Cerebellar nuclear complex (tissue), 1 donor: ENCODE measurements around the gene TSHZ3.

Source experiments
- DNase-seq, 2 experiments: peaks; one replicate each; lab custom pipeline; 2025; lab: John Stamatoyannopoulos, UW

Gene TSHZ3

DNA sequence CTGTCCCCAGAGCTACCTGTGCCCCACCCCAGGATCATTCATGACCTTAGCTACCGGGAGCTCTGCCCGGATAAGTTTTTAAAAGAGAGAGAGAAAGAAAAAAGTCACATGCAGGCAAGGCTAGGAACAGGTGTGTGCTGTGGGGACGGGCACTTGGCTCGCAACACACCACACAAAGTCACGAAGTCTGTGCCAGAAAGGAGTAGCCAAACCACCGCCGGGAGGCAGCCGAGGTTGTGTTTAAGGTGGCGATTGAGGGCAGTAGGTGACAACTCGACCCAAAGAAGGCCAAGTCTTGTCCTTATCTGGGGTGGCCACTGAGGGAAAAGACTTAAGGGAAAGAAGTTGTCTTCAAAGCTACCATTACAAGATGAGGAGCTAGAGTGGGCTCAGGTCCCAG is 4.6 kb upstream of the TSHZ3 start:
- no peak for DNase-seq

DNA sequence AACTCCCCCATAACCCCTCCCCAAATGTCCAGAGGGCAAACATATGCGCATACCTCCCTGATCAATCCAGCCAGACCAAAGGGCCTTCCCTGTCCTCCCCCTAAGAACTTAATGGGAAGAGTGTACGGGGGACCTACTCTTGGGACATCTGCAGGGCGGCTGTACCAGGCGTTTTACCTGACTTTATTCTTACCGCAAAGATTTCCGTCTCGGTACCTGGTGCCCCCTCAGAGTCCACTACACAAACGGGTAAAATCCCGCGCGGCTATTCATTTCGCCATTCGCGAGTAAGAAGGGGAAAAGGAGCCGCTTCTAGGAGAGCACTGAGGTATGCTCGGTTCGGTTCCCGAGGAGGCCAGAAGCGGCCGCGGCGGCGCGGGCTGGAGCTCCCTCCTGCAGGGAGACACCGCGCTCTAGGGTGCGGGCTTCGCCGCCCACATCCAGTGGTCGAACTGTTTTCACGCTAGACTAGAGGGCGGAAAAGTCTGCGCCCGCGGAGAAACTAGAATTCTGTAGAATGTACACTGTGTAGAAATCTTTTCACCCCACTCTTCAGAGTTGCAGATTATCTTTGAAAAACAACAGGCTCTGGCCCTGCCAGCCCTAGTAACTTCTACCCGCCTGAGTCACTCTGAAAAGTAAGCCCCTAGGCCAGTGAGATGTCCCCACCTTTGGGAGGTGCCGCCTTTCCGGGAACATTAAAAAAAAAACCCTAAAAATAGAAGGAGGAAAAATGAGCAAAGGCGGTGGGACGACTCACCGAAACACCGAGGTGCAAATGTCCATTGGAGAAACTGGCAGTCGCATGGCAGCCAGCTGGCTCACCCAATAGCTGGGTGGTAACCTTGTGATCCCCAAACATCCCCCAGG is 3.8 kb upstream of the TSHZ3 start:
- DNase-seq, result no peak

DNA sequence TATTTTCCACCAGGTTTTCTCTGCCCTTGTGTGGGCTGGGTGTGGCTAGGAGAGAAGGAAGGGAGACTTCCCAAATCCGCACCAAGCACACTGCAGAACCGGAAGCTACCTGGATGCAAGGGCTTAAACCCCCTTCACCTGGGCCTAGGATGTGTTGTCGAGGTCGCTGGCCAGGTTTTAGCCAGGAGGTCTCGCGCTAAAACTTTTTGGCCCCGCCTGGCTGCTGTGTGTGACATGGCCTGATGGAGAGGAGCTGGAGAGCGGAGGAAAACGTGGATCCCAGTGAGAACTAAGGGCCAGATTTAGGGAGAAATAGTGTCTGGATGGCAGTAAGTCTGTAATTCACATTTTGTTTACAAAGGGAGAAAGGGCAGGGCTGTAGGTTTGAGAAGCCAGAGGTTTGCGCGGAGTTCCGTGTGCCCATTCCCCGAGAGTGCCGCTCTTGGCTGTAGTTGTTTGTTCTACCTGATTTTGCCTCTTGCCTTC is 3.1 kb upstream of the TSHZ3 start:
- no peak for DNase-seq

DNA sequence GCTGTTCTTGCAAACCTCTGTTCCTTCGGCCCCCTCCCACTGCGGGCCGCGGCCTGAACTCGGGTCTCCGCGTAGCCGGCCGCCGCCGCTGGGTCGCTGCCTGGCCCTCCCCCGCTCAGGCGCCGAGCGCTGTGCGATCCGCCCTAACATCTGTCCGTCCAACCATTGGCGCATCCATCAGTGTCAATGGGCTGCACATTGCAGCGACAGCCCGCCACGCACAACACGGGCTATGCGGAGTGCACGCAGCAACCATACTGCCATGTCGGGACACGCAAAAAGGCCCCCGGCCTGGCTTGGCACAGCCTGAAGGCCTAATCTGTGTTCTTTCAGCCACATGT is 2.6 kb upstream of the TSHZ3 start:
- DNase-seq, result no peak

DNA sequence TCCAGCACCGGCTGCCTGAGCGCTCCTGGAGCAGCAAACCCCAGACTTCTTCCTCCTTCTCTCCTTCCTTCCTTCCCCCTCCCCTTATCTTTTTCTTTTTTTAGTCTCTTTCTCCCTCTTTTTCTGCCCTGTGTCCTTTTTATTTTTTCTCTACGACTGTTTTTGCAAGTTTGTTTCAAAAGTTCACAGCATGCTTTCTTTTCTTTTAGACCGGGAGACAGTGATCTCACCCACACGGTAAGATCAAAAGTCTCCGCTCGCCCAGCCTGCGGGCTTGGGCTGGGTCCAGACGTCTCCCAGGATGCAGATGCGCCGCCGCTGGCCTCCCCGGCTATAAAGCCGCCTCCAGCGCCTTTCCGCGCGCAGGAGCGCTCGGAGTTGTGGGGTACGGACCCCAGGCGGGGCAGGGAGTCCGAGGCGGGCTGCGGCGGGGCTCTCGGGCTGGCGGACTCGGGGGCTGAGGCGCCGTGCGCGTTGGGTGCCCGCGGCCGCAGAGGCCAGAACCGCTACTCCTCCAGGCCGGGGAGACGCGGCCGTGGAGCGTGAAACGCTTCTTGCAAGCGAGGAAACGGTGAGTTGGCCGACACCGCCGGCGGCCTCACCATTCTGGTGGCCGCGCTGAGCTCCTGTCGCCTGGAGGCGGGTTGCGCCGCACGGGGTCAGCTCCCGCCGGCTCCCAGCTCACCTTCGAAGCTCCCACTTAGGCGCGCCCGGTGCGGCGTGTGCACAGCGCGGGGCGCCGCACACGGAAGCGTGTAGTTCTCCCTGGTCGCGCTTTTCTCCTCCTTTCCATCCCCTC is 2.0 kb upstream of the TSHZ3 start:
- DNase-seq, result no peak

DNA sequence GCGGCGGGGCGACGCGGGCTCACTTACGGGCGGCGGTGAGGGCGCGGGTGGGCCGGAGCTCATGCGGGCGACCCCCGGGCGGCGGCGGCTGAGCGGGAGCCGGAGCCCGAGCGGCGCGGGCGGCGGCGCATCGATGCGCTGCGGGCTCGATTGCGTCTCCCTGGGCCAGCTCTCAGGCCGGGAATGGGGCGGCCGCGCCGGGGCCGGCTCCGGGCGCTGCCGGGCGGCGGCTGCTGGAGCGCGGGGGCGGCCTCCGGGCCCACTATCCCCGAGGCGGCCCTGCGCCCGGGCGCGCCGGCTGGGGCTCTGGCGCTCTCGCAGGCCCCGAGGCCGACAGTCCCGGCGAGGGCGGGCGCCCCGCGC is 1.4 kb upstream of the TSHZ3 start:
- no peak for DNase-seq

DNA sequence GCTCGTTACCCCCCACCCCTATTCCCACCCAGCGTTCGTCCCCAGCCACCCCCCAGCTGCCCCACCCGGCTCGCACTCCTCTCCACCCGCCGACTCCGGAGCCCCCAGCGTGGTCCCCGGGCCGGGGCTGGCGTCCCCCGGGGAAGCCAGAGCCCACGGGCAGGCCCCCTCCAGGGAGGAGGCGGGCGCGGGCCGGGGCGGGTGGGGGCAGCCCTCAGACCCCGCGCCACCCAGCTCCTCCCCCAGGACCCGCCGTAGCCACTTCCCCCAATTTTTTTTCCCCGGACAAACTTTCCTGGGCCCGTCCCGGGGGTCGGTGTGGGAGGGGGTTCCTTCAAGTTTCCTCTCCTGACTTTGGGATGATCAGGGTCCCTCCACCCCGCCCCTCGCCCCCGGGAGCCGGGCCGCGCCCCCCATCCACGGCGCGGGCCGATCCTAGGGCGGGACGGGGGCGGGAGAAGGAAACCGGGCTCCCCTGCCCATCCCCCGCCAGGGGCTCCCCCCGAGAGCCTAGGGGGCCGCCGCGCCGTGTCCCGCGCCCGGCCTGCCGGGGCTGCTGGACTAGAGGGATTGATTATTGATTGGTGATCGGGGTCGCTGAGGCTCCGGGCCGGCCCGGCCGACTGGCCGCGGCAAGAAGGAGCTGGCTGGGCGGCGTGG is 927 bp upstream of the TSHZ3 start:
- DNase-seq, result no peak

DNA sequence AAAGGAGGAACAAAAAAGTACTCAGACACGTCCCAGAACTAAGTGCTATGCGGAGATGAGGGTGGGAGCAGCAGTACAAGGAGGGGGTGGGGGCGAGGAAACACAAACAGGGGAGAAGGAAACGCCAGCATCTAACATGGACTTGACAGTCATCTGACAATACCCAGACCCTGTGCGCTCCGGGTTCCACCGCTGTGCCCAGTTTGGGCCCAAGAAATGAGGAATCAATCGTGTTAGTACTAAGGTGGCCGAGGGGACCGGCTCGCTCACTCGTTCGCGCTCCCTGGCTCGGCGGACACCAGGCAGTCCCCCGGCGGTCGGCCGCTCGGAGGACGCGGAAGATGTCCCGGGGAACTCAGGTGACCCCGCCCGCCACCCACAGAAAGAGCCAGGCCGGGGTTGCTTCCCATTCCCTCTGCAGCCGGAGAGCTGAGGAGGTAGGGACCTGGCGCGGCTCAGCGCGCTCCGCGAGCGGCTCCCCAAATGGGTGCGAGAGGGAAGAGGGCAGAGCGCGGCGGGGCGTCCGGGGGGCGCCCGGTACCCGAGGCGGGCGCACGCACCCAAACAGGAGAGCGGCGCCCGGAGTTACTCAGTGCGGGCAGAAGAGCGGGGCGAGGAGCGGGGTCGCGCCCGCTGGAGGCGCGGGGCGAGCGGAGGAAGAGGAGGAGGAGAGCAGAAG is 616 bp downstream of the TSHZ3 start:
- DNase-seq, result no peak

DNA sequence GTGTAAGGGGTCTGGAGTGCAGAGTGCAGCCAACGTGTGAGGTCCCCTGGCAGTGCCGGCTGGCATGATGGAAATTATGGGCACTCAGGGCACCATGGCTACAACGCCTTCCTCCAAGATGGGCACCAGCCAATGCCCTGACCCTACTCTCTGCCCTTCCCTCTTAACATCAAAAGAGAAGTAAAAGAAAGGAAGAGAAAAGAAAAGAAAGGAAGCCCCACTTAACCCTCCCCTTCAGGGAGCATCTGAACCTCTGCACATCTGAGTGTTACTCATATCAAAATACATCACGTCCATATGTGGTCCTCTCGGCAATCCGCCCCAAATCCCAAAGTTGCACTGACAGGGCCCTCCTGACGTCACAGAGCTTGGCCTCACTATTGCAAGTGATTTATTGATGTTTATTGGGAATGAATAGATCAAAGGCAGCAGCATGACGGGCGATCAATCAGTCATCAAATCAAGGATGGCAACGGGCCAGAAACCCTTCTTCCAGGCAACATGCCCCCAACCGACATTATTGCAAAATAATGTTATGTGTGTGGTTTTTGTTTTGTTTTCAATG is 1.3 kb downstream of the TSHZ3 start:
- no peak for DNase-seq

DNA sequence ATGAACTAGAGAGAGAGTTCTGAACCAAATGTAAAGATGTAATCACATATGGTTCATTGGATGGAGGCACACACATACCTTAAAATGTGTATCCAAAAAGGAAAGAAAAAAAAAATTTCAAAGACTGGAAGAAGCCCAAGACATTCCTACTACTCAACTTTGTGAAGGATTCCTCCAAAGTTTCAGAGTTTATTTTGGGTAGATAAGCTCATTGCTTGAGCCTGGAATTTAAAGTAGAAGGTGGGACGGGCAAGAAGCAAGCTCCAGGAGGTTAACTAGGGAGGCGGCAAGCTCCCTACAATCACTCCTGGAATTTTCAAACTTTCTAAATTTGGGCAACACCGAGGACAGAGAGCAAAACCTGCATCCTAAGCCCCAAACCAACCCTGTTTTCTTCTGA is 1.9 kb downstream of the TSHZ3 start:
- no peak for DNase-seq

DNA sequence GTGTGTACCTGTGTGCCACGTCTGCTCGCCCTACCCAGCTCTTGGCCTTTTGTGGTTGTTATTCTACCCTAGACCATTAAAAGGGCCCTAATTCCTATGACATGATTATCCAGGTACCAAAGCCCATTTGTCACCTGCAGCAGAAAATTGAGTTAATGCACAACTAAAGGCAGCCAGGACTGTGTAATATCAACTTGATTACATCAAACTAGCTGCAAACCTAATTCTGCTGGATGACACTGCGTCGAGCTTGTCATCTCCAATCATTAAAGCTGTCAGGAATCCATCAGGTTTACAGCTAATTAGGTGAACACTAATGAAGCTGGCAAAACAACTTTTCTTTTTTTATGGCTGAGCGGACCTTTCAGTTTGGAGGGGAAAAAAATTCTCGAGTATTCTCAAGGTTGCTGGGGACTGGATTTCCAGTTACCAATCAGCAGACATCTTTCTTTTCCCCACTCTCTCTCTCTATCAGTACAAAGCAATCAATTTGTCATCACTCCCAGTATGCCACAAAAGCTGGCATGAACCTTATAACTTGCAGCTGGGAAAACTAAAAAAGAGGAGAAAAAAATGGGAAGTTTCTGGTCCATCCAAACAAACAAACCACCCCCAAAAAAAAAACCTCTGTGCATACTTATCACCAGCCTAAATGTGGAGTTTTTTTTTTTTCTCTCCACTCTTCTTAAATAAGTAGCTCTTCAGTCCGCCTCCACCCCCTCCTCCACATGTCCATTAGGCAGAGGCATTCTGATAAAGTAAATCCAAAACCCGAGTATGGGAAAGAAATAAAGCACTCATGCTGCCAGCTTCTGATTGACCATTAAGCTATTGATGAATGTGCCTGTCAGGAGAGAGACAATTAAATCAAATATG is 2.8 kb downstream of the TSHZ3 start:
- DNase-seq, result no peak

DNA sequence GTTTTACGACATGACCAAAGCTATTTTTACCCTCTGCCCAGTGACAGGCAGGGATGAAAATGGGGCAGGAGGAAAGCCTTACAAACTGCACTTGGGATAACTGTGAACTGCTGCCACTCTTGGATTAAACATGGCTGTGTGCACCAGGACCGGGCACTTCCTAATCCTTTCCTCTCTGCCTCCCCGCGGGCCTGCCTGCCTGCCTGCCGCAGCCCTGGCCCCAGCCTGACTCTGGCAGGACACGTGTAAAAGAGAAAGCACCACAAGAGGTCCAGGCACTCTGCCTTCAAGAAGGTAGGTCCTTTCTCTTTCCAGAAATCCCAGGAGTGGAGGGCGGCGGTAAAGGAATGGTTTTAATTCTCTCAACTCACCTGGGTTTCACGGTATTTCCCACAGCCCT is 4.8 kb downstream of the TSHZ3 start:
- no peak for DNase-seq

DNA sequence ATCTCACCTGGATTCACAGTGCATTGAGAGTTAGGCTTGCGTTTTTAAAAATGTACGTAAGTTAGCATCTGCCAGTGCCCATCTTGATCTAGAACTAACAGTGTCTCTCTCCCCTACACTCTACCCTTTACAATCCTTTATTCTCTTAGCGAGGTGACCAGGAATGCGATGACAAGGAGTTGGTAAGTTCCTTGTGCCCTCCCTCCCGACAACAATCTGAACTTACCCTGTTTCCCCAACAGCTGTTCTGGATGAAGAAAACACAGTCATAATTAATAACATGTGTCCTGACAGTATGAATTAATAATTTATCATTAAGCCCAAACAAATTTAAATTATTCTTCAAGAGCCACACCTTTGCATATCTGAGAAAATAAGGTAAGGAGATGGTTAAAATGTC is 6.3 kb downstream of the TSHZ3 start:
- DNase-seq, result no peak

DNA sequence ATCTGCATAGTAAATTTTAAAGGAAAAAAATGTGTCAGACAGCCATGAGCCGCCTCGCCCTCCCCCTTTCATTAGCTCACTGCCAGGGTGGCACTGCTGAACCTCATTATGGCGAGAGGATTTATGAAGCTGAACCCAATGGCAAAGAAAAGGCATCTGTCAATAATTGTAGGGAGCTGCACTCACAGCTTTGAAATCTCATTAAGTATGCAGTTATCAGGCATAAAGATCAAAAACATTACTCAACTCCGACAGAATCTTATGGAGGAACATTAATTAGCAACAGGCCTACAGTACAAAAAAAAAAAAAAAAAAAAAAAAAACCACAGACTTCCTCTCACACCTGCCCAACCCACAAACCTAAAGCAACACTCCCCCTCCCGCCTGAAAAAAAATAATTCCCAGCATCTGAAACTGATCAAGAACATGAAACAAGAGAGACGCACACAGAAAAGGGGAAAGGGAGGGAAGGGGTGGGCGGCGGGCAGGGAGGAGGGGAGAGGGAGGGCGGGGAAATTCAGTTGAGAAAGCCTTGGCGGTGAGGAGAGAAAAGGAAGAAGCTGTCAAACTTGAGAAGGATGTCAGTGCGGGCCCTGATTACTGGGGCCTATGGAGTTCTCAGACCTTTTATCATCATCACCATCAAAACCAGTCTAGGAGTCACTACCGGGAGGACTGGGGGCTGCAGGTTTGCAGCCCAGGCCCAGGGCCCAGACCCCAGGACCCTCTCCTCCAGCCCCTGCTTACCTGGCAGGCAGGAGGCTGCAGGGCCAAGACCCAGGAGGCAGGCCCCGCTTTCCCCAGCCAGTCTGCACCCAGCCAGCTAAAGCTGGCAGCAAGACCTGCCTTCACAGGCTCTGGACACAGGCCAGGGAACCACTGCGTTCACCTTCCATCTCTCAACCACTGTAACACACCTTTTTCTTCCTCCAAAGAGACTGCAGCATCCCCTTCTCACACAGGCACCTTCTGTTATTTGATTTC is 8.9 kb downstream of the TSHZ3 start:
- DNase-seq, result no peak

DNA sequence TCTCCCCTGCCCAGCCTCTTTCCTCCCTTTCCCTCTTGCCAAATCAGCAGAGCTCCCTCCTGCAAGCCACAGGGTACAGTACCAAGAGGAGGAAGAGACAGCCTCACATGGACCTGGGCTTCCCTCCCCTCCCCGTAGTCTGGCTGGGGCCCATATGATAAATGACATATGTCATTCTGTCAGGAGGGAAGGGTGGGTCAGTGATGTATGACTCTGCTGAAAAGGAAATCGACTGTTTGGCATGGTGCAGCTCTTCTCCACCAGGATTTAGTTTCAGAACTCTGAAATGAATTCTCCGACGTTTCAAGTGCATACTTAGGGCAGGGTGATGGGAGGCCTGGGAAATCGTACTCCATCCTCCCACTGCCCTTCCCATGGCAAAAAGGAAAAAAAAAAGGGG is 9.8 kb downstream of the TSHZ3 start:
- DNase-seq, result no peak

DNA sequence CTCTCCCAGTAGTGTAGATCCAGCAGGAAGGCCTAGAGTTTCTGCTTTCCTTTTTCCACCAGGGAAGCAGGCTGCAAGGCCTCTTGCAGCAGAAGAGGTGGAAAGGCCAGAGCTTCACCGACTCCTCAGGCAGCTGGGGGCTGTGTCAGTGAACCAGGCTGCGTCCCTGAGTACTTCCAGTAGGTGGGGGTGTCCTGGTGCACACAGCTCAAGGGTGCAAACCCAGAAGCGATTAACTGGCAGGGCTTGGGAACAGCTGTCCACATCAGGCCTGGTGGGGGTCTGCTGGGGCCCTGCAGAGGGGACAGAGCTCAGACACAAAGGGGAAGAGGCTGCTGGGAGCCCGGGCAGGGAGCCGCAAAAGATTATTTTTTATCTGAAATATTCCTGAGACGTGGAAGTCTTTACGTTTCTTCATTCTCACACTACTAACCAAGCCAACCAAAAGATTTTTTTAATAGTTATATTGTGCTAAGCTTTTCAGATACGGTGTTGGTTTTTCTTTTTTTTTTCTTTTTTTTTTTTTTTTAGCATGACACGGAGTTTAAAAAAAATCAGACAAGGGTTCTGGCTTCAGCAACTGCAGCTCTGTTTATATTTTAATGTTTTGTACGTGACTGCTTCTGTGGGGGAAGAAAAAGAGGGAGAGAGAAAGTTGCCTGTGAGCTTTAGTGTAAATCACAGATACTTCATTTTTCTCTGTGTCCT is 11.0 kb downstream of the TSHZ3 start:
- DNase-seq, result no peak

DNA sequence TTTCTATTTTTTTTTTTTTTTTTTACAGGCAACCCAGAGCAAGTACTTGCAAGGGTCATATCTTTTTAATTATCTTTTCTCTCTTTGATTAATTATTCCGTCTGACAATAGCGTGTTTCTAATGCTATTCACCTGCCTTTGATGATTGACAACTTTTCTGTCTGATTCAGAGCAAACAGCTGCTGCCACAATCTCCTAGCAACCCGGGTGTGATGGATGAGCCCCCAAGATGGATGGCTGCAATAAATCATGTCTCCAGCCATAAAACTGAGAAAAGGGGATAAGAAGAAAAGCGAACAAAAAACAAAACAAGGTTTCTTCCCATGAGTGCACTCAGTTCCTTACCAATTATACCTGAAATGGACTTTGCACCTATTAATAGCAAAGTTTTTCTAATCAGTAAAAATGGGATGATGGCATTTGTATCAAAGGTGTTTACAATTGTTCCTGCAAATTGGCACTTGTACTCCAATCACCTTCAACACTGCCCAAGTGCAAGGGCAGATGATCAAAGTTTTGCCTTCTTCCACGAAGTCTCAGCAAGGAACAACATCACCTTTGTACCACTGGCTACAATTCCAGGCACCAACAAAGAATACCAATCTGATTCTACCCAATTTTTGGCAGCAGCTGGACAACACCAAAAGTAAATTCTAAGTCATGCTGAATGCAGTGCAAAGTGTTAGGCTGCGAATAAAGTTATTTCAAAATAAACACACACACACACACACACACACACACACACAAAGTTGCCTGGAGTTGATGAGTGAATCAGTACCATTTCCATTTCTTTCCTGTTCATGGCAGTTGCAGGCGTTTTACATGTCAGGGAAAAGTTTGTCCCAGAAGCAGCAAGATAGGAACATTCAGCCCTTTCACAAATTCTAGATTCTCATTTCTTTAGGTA is 12.0 kb downstream of the TSHZ3 start:
- DNase-seq, result no peak

DNA sequence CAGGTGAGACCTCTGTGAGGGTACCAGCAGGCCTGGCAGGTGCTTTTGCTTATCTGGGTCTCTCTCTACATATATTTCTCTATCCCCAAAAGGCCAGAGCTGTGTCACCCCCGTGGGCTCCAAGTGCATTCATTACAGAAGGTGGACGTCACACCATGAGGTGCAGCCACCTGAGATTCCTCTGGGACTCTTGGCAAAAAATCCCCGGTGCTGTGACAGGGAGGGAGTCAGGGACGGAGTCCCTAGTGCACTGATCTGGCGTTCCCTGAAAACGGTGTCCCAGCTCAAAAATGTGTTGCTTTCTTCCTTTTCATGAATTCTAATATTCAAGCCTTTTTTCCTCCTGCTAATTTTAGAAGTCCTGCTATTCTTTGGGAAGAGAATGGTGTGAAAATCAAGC is 13.5 kb downstream of the TSHZ3 start:
- no peak for DNase-seq
